DND-41 (cell line): ENCODE data around the gene C1orf167.

ENCODE experiments used
- CTCF ChIP-seq: IDR thresholded peaks from 2 replicates; pipeline ENCODE4 v1.5.1; 2012; ENCODE audit warnings: borderline replicate concordance, low read length, moderate library complexity, mild to moderate bottlenecking; ENCODE audit not compliant: poor library complexity, severe bottlenecking; ENCODE audit errors: extremely low read depth
- EZH2 ChIP-seq: IDR thresholded peaks from 3 replicates; pipeline ENCODE4 v1.6.1; 2012; ENCODE audit warnings: borderline replicate concordance, low read depth, mild to moderate bottlenecking, moderate library complexity, low read length, inconsistent platforms; ENCODE audit not compliant: severe bottlenecking

GRCh38 chr1:11722538-11722937, 39.5 kb upstream of the C1orf167 start:
- TF ChIP-seq CTCF, result no peak
- TF ChIP-seq EZH2, result no peak
